Putamen (tissue), 1 donor: ENCODE results near the gene SCAPER.
"Not testable (repeated sequence)": the region's sequence is repeated elsewhere in the genome, so short reads cannot be mapped to it uniquely, and the experiment has no call there.

Experiments used
- DNase-seq: peaks from one replicate; pipeline ENCODE4 v3.0.0-alpha.2; 2016; ENCODE audit warnings: low spot score

SCAPER gene

DNA sequence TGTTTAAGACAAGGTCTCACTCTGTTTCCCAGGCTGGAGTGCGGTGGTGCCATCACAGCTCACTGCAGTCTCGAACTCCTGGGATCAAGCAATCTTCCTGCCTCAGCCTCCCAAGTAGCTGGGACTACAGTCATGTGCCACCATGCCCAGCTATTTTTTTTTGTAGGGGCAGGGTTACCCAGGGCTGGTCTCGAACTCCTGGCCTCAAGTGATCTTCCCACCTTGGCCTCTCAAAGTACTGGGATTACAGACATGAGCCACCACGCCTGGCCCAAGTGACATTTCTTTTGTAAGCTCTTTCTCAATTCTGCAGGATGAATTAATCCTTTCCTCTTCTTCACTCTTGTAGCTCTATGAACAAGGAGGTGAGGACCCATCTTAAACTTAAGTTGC lies 592.0 kb downstream of the SCAPER start:
- not testable (repeated sequence) for DNase-seq

DNA sequence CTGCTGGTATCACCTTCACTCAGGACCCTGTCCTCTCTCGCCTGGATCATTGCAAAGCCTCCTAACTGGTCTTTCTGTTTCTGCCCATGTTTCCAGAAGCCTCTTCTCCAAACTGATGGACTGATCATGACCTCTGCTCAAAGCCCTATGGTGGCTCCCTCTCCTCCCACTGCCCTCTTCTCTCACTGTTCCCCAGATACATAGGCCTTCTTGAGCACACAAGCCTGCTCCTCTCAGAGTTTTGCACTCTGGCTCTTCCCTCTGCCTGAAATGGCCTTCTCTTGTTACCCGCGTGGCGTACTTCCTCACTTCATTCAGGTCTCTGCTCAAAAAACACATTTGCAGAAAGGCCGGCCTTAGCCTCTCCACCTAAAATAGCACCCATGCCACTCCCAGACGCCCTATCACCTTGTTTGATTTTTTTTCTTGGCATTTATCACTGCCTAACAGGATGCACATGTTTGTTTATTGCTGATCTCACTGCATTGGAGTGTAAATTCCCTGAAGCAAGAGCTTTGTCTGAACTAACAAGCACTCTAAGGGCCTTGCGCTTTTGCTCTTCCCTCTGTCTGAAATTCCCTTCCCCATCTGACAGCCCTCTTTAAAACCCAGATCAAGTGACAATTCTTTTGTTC lies 592.5 kb downstream of the SCAPER start:
- no peak for DNase-seq

DNA sequence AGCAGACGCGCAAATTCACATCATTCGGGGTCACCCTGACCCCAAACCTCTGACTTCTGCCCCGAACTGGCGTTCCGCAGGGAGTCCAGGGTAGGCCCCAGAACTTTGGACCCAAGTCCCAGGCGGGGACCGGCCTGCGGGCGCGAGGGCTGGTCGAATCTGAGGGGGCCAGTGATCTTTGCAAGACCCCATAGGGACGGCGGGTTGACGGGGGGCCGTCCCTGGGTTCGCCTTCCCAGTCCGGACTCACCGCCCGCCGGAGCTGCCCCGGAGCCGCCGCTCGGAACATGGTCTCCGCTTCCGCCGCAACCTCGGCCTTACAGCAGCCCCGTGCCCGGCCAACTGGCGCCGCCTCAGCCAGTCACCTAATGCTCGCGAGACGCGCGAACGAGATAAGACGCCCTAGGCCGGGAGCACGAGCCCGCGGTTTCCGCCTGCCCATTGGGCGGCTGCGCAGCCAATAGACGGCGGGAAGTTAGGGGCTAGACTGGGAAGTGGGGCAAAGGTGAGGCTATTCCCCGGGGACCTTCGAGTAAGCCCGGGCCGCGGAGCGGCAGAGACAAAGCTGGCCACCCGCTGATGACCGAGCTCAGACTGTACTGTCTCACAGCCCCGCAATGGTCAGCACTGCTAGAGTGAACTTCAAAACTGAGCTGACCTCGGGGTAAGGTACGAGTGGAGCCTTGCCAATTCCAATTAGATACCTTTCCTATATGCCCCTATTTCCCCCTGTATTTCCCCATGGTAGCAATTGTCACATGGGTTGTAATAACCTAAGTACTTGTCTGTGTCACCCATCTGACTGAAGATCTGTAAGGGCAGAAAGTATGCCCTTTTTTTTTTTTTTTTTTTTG lies 593.8 kb downstream of the SCAPER start, which contains the start of gene ETFA:
TSS of gene ETFA (minus strand) at position 370 of the 854 bp plus-strand sequence. CDS start at position 289, 81 bp downstream.
- peak; percentile 87 for DNase-seq

DNA sequence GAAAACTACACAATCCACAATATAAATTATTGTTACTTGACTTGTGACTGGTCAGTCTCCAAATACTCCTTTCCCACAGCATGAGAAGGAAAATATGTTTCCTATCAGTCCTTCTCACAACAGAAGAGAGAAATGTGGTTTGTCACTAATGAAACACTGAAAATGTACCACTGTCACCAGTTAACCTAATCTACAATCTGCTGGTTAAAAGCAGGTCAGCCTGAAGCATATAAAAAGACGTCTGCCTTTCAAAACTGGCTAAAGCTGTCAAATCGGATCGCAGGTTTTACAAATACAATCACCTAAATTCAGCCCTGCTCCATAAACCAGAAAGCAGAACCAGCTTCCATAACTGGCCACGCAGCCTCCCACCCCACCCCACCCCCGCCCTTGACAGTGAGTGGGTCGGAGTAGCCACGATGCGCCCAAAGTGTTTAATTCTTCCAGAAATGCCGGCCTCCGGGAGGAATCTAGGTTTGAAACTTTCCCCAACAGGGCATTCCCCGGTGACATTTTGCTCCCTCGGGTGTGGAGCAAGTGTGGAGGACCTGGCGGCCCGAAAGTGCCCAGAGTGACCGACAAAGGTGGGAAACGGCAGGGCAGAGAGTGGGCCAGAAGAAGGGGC lies 594.6 kb downstream of the SCAPER start:
- no peak for DNase-seq

DNA sequence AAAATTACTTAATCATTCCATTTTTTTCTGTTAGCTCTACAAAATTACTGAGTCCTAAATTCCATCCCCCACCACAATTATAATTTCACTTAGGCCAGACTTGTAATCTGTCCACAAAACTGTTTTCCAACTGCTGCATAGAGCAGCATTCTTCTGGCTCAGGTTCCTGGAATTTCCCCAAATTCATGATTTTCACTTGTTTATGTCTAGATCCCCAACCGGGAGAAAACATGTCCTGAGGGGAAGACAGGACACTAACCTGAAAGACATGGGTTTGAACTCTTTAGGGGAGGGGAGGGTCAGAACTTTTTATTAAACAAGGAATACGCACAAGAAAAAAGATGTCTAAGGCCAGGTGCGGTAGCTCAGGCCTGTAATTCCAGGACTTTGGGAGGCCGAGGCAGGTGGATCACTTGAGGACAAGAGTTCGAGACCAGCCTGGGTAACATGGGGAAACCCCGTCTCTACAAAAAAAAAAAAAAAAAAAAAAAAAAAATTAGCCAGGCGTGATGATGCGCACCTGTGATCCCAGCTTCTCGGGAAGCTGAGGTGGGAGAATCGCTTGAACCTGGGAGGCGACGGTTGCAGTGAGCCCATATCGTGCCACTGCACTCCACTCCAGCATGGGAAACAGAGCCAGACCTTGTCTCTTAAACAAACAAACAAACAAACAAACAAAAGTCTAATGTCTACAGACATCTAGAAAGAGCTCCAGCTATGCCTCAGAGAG lies 595.4 kb downstream of the SCAPER start:
- no peak for DNase-seq

DNA sequence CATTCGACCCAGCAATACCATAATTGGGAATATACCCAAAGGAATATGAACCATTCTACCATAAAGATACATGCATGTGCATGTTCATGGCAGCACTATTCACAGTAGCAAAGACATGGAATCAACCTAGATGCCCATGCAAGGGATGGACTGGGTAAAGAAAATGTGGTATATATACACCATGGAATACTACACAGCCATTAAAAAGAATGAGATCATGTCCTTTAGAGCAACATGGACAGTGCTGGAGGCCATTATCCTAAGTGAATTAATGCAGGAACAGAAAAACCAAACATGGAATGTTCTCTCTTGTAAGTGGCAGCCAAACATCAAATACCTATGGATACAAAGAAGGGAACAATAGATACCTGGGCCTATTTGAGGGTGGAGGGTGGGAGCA lies 601.2 kb downstream of the SCAPER start:
- DNase-seq = no peak

DNA sequence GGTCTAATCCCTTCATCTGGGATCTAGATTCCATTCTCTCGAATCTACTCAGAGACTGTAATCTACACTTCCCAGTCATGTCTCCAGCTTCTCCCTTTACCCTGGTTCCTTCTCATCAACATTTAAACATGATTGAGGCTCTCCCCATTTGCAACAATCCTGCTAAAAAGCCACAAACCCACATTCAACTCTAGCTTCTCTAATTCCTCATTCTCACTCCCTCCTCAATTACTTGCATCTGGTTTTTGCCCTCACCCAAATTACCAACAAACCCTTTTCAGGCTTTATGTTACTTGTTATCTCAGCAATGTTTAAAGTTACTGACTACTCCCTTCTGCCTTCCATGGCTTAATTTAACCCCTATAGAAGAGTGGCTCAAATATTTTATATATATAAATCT lies 605.4 kb downstream of the SCAPER start:
- no peak for DNase-seq

DNA sequence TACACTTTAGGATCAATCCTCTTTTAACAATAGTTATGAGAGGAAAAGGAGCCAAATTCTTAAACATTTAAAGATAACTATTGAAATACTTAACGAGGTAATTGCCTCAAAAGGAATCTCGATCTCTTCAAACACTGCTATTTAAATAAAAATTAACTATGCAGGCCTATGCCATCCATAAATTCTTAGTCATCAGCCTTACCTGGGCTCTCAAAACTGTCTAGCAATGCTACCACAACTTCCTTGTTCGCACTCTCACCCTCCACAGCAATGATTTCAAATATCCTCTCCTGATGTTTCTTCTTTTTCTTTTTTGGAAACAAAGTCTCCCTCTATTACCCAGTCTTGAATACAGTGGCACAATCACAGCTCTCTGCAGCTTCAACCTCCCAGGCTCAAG lies 606.2 kb downstream of the SCAPER start:
- no peak for DNase-seq

DNA sequence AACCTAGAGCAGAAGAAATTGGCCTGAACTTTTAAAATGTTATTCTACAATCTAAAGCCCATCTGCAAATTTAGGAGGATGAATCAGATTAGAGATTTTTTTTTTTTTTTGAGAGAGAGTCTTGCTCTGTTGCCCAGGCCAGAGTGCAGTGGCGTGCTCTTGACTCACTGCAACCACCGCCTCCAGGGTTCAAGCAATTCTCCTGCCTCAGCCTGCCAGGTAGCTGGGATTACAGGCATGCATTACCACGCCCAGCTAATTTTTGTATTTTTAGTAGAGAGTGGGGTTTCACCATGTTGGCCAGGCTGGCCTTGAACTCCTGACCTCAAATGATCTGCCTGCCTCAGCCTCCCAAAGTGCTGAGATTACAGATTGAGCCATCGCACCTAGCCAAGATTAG lies 607.2 kb downstream of the SCAPER start:
- not testable (repeated sequence) for DNase-seq
